IMR-90 (cell line): Measurements from ENCODE around the gene NECAB2. TPM values are rescaled to one million over a fixed set of nuclear protein-coding genes. Genes with fewer than 3 reads are reported as not detected.

Experiments
- ATAC-seq: fragments of 200-7000 bp; cut with Tn5 transposase; 2 replicates; pipeline ENCODE4 v1.9.1; 2020; ENCODE audit warnings: low read depth, mild to moderate bottlenecking, moderate library complexity
- BruUV-seq: library from RNA; stranded (reverse); fragments of 400-500 nt; replicated peaks from 2 replicates; lab custom pipeline; 2021; lab: Mats Ljungman, UMichigan
- CTCF ChIA-PET: fragments of 300-600 bp; formaldehyde crosslinking; extraction: SDS; loops from one replicate; lab custom pipeline; 2021; ENCODE audit warnings: antibody characterized with exemption; lab: Yijun Ruan, JAX
- POLR2A ChIA-PET: fragments of 300-600 bp; sonication (Branson Sonifier 250); formaldehyde crosslinking; loops from one replicate; lab custom pipeline; 2022; ENCODE audit warnings: antibody characterized with exemption; ENCODE audit not compliant: unreplicated experiment; lab: Charles Lee
- DNase-seq: peaks from one replicate; pipeline ENCODE4 v3.0.0; 2013
- H2AFZ ChIP-seq: replicated peaks from 2 replicates; pipeline ENCODE3; 2013; ENCODE audit warnings: low read length, mild to moderate bottlenecking; ENCODE audit not compliant: poor library complexity
- H2AK5ac ChIP-seq: 2 replicates; pipeline ENCODE4 v1.6.1; 2013; ENCODE audit warnings: low read depth, low read length, inconsistent platforms
- H2AK9ac ChIP-seq: replicated peaks from 2 replicates; pipeline ENCODE3; 2013; ENCODE audit warnings: mild to moderate bottlenecking, low read depth, low read length, moderate library complexity; ENCODE audit not compliant: poor library complexity
- H2BK120ac ChIP-seq: 2 replicates; pipeline ENCODE4 v1.6.1; 2013; ENCODE audit warnings: low read depth, low read length, inconsistent platforms
- H2BK15ac ChIP-seq: 3 replicates; pipeline ENCODE4 v1.6.1; 2013; ENCODE audit warnings: low read depth, low read length, inconsistent platforms
- H2BK20ac ChIP-seq: 2 replicates; pipeline ENCODE4 v1.6.1; 2013; ENCODE audit warnings: low read depth, mild to moderate bottlenecking, inconsistent platforms, low read length, moderate library complexity
- H2BK5ac ChIP-seq: 2 replicates; pipeline ENCODE4 v1.6.1; 2013; ENCODE audit warnings: mild to moderate bottlenecking, low read depth, low read length, inconsistent platforms; ENCODE audit not compliant: poor library complexity, severe bottlenecking
- H3K14ac ChIP-seq: replicated peaks from 2 replicates; pipeline ENCODE4 v1.6.1; 2013; ENCODE audit warnings: low read depth, low read length, inconsistent platforms
- H3K18ac ChIP-seq: 2 replicates; pipeline ENCODE4 v1.6.1; 2013; ENCODE audit warnings: low read depth, low read length, control low read depth
- H3K23ac ChIP-seq: 2 replicates; pipeline ENCODE4 v1.6.1; 2013; ENCODE audit warnings: low read depth, low read length, inconsistent platforms
- H3K27ac ChIP-seq: 2 replicates; pipeline ENCODE4 v1.5.1; 2013; ENCODE audit warnings: mild to moderate bottlenecking, control low read depth, low read length; ENCODE audit not compliant: insufficient read depth
- H3K27me3 ChIP-seq: 2 replicates; pipeline ENCODE4 v1.6.1; 2013; ENCODE audit warnings: low read length; ENCODE audit not compliant: control insufficient read depth, insufficient read depth
- H3K36me3 ChIP-seq: 2 replicates; pipeline ENCODE4 v1.6.1; 2013; ENCODE audit warnings: low read length, mixed read lengths; ENCODE audit not compliant: control insufficient read depth, insufficient read depth
- H3K4ac ChIP-seq: 2 replicates; pipeline ENCODE4 v1.6.1; 2013; ENCODE audit warnings: low read depth, low read length, inconsistent platforms
- H3K4me1 ChIP-seq: 2 replicates; pipeline ENCODE4 v1.6.1; 2013; ENCODE audit warnings: low read length, mixed read lengths; ENCODE audit not compliant: control insufficient read depth, insufficient read depth
- H3K4me2 ChIP-seq: 2 replicates; pipeline ENCODE4 v1.6.1; 2013; ENCODE audit warnings: low read depth, mild to moderate bottlenecking, control low read depth, low read length, moderate library complexity
- H3K4me3 ChIP-seq: 2 replicates; pipeline ENCODE4 v1.5.1; 2013; ENCODE audit warnings: low read depth, mild to moderate bottlenecking, control low read depth, low read length, moderate library complexity; ENCODE audit not compliant: insufficient read depth
- H3K56ac ChIP-seq: 2 replicates; pipeline ENCODE4 v1.6.1; 2013; ENCODE audit warnings: low read length, inconsistent platforms; ENCODE audit not compliant: insufficient read depth; ENCODE audit errors: extremely low read depth
- H3K79me1 ChIP-seq, 2 experiments: 2 replicates each; pipeline ENCODE4 v1.6.1; 2013; ENCODE audit warnings: low read length in 2 of 2, inconsistent platforms in 1 of 2, low read depth in 1 of 2
- H3K9ac ChIP-seq: 2 replicates; pipeline ENCODE4 v1.6.1; 2013; ENCODE audit warnings: low read depth, low read length, control low read depth
- H3K9me1 ChIP-seq: 2 replicates; pipeline ENCODE4 v1.6.1; 2013; ENCODE audit warnings: low read length, inconsistent platforms; ENCODE audit not compliant: insufficient read depth
- H3K9me3 ChIP-seq: 2 replicates; pipeline ENCODE4 v1.6.1; 2013; ENCODE audit warnings: low read length; ENCODE audit not compliant: control insufficient read depth, insufficient read depth
- H4K20me1 ChIP-seq: 2 replicates; pipeline ENCODE4 v1.6.1; 2013; ENCODE audit warnings: low read length, inconsistent platforms; ENCODE audit not compliant: insufficient read depth
- H4K5ac ChIP-seq: 2 replicates; pipeline ENCODE4 v1.6.1; 2013; ENCODE audit warnings: mild to moderate bottlenecking, low read depth, low read length, control low read depth
- H4K8ac ChIP-seq, 2 experiments: 2 replicates each; pipeline ENCODE4 v1.6.1; 2013; ENCODE audit warnings: low read depth in 2 of 2, low read length in 2 of 2, control low read depth in 1 of 2, inconsistent platforms in 1 of 2
- H4K91ac ChIP-seq: 2 replicates; pipeline ENCODE4 v1.6.1; 2013; ENCODE audit warnings: low read depth, low read length, inconsistent platforms; ENCODE audit not compliant: insufficient read depth
- BHLHE40 ChIP-seq: fragments of 150-350 bp; IDR thresholded peaks from 2 replicates; pipeline ENCODE4 v1.6.1; 2016; ENCODE audit warnings: mild to moderate bottlenecking, low read depth, low read length
- CEBPB ChIP-seq: IDR thresholded peaks from 2 replicates; pipeline ENCODE4 v1.6.1; 2012; ENCODE audit warnings: low read depth, low read length, improper control_type of control experiment
- CHD1 ChIP-seq: IDR thresholded peaks from 2 replicates; pipeline ENCODE4 v1.6.1; 2012; ENCODE audit warnings: low read depth, low read length, improper control_type of control experiment
- CTCF ChIP-seq: conservative IDR thresholded peaks from 2 replicates; pipeline ENCODE4 v1.5.1; 2012; ENCODE audit warnings: mild to moderate bottlenecking, low read depth, low read length, improper control_type of control experiment
- ELK1 ChIP-seq: fragments of 150-350 bp; IDR thresholded peaks from 2 replicates; pipeline ENCODE4 v1.6.1; 2016; ENCODE audit warnings: low read depth, mild to moderate bottlenecking, low read length, moderate library complexity, borderline replicate concordance
- FOS ChIP-seq: fragments of 150-350 bp; IDR thresholded peaks from 2 replicates; pipeline ENCODE4 v1.6.1; 2016; ENCODE audit warnings: low read depth, low read length
- MAFK ChIP-seq: IDR thresholded peaks from 2 replicates; pipeline ENCODE4 v1.6.1; 2012; ENCODE audit warnings: low read depth, low read length, improper control_type of control experiment
- MXI1 ChIP-seq: IDR thresholded peaks from 2 replicates; pipeline ENCODE4 v1.6.1; 2012; ENCODE audit warnings: low read depth, mild to moderate bottlenecking, low read length, moderate library complexity, borderline replicate concordance
- NFE2L2 ChIP-seq: fragments of 150-350 bp; IDR thresholded peaks from 2 replicates; pipeline ENCODE4 v1.6.1; 2016; ENCODE audit warnings: low read depth, mild to moderate bottlenecking, low read length
- POLR2A ChIP-seq: IDR thresholded peaks from 2 replicates; pipeline ENCODE4 v1.6.1; 2012; ENCODE audit warnings: mild to moderate bottlenecking, low read depth, low read length
- RAD21 ChIP-seq: IDR thresholded peaks from 2 replicates; pipeline ENCODE4 v1.6.1; 2012; ENCODE audit warnings: low read length, improper control_type of control experiment
- RFX5 ChIP-seq: IDR thresholded peaks from 2 replicates; pipeline ENCODE4 v1.8.0; 2012; ENCODE audit warnings: low read depth, mild to moderate bottlenecking, low read length, moderate library complexity
- SMC3 ChIP-seq: fragments of 150-350 bp; IDR thresholded peaks from 2 replicates; pipeline ENCODE4 v1.6.1; 2016; ENCODE audit warnings: low read depth, mild to moderate bottlenecking, antibody characterized with exemption, low read length, moderate library complexity
- USF2 ChIP-seq: fragments of 150-350 bp; IDR thresholded peaks from 2 replicates; pipeline ENCODE4 v1.6.1; 2017; ENCODE audit warnings: mild to moderate bottlenecking, antibody characterized with exemption, low read length, low read depth
- WGBS, 2 experiments: methylation state at CpG; one replicate each; pipeline versions ENCODE4 v1.1.5 to v1.1.7; 2013; ENCODE audit warnings: missing lambda C conversion rate in 2 of 2; ENCODE audit not compliant: insufficient read length in 1 of 2; ENCODE audit errors: extremely low coverage in 2 of 2; 5-methylcytosine and 5-hydroxymethylcytosine counted together
- dilution Hi-C: fragments of 300-500 bp; cut with HindIII; formaldehyde crosslinking; loops from one replicate; pipeline ENCODE4 v1.14.3; 2018; ENCODE audit warnings: low sequenced_read_pairs; ENCODE audit not compliant: unreplicated experiment
- in situ Hi-C: fragments of 300-500 bp; cut with MboI; formaldehyde crosslinking; loops from 3 replicates; pipeline ENCODE4 v1.14.3; 2019; ENCODE audit warnings: low sequenced_read_pairs, inconsistent platforms, mixed read lengths
- intact Hi-C: fragments of 100-400 bp; cut with micrococcal nuclease; formaldehyde crosslinking; loops from 2 replicates; pipeline ENCODE4 v1.10.0; 2022
- polyA plus RNA-seq, 3 experiments: library from polyadenylated mRNA; depleted of rRNA; stranded (reverse); fragments of >200 nt; gene quantifications; 2 replicates each; pipeline ENCODE4 v1.2.3, GENCODE V29; 2012; ENCODE audit warnings: low replicate concordance in 1 of 3
- total RNA-seq: library from RNA; depleted of rRNA; stranded (reverse); fragments of >200 nt; gene quantifications from 2 replicates; pipeline ENCODE4 v1.2.3, GENCODE V29; 2012

The NECAB2 gene
- total and polyA plus RNA-seq, 2 of the 4 experiments (the other 2 are of a cell fraction) = 0.27 TPM; not detected in 1

GRCh38 chr16:83933885-83934683, 34.0 kb upstream of the NECAB2 start (continued):
- no peak for TF ChIP-seq CEBPB

- intact Hi-C loops = no loop called here
- H3K27ac ChIP-seq = no peak overlapping the region
- no peak overlapping the region for H3K14ac ChIP-seq
- dilution Hi-C loops = no loop called here
- H2AK5ac ChIP-seq = no peak overlapping the region
- in situ Hi-C loops = no loop called here
- H2AK9ac ChIP-seq = no peak overlapping the region
- no peaks in the 10 kb centered on the region for H3K79me1 ChIP-seq
- no peak overlapping the region for H2BK20ac ChIP-seq
- no peak overlapping the region for H3K56ac ChIP-seq
- H3K9me1 ChIP-seq = no peaks in the 10 kb centered on the region; the same call in 1 of the 2 replicates
- no peak overlapping the region for H3K18ac ChIP-seq
- H3K4ac ChIP-seq = no peak overlapping the region
- POLR2A ChIA-PET = no interaction called here
- BruUV-seq = no TSS peak
- no peak overlapping the region for H2BK15ac ChIP-seq
- H3K4me2 ChIP-seq = no peak overlapping the region
- no peaks in the 10 kb centered on the region; the same call in 1 of the 2 replicates for H3K27me3 ChIP-seq
- H4K20me1 ChIP-seq = no peaks in the 10 kb centered on the region
- no peak overlapping the region for H3K9ac ChIP-seq
- no peak overlapping the region for H2BK120ac ChIP-seq
- ATAC-seq (no peak), DNase-seq (no peak)
- no peaks in the 10 kb centered on the region for H3K9me3 ChIP-seq
- no peak overlapping the region for H3K23ac ChIP-seq
- no peak overlapping the region for H4K8ac ChIP-seq
- no peak overlapping the region for H3K4me3 ChIP-seq
- no peak overlapping the region for H4K5ac ChIP-seq
- H3K36me3 ChIP-seq = no peaks in the 10 kb centered on the region
- CTCF ChIA-PET = no interaction called here
- no peak overlapping the region for H2BK5ac ChIP-seq
- H2AFZ ChIP-seq = no peak overlapping the region
- WGBS, 2 experiments = 66% methylated on average over 5 of the region's 12 CpGs; no CpG with 5 or more reads in 1 of the 2 experiments
- no peak overlapping the region for H4K91ac ChIP-seq
- peaks cover 6% of the 10 kb centered on the region for H3K4me1 ChIP-seq
- no peak for TF ChIP-seq MAFK
- no peak for TF ChIP-seq CEBPB
- TF ChIP-seq ELK1 = no peak
- no peak for TF ChIP-seq FOS
- no peak for TF ChIP-seq CHD1
- no peak for TF ChIP-seq RFX5
- TF ChIP-seq SMC3 = no peak
- TF ChIP-seq USF2 = no peak
- no peak for TF ChIP-seq NFE2L2
- TF ChIP-seq MXI1 = no peak
- TF ChIP-seq CTCF = no peak
- no peak for TF ChIP-seq BHLHE40
- no peak for TF ChIP-seq POLR2A
- TF ChIP-seq RAD21 = no peak
Observed at GRCh38 chr16:83934684-83934977, 33.4 kb upstream of the NECAB2 start.
